Measurements from ENCODE around the gene ASH1L.

GRCh38 chr1:155478270-155478852 lies 84.2 kb downstream of the ASH1L start:
- no peak for TF ChIP-seq YY1 (IDR thresholded peaks at IDR 0.05; ENCODE audit: insufficient read depth, insufficient read length)
- no peak for TF ChIP-seq SUZ12 (IDR thresholded peaks at IDR 0.05; ENCODE audit: extremely low read depth, insufficient read depth, insufficient read length)
